Stimulated activated CD8-positive, alpha-beta memory T cell treated with anti-CD3 and anti-CD28 coated beads, Interleukin-4, amount 100 ng/mL, for 4 hours (primary cell): ENCODE measurements around the gene COA1.
"Not testable (repeated sequence)": the region's sequence is repeated elsewhere in the genome, so short reads cannot be mapped to it uniquely, and the experiment has no call there.

Experiments
- DNase-seq, 2 donors: peaks; one replicate each; pipeline ENCODE4 v3.0.0-alpha.2; 2020; ENCODE audit warnings: low read depth in 2 of 2, low spot score in 1 of 2

Gene COA1

DNA sequence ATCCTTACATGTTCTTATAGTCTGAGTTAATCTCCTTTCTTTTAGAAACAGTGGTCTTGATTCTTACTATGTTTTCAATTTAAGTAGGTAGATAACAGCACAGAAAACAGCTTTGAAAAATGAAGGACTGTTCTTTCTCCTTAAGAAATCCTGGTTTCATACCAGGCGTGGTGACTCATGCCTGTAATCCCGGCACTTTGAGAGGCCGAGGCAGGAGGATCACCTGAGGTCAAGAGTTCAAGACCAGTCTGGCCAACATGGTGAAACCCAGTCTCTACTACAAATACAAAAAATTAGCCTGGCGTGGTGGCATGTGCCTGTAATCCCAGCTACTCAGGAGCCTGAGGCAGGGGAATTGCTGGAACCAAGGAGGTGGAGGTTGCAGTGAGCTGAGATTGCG lies 132.9 kb downstream of the COA1 start:
- DNase-seq, result not testable (repeated sequence)

DNA sequence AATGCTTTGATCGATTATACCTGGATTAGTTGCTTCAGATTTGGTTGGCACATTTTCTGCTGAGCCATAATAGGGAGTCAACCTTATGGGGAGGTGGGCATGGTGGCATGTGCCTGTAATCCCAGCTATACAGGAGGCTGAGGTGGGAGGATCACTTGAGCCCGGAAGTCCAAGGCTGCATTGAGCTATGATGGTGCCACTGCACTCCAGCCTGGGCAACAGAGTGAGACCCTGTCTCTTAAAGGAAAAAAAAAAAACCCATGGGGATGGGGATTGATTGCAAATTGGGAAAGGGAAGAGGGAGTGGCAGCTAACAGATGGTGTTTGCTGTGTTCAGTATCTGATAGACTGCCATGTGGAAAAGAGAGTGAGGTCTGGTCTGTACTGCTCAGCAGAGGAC lies 135.3 kb downstream of the COA1 start:
- DNase-seq, result no peak

DNA sequence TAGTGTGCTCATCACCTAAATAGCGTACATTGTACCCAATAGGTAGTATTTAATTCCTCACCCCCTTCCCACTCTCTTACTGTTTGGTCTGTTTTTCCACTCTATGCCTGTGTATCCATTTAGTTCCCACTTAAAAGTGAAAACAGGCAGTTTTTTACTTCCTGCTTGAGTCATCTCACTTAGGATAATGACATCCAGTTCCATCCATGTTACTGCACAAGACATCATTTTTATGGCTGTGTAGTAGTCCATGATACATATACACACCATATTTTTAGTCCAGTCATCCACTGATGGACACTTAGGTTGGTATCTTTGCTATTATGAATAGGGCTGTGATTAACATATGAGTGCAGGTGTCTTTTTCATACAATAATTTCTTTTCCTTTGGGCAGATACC lies 136.3 kb downstream of the COA1 start:
- no peak for DNase-seq

DNA sequence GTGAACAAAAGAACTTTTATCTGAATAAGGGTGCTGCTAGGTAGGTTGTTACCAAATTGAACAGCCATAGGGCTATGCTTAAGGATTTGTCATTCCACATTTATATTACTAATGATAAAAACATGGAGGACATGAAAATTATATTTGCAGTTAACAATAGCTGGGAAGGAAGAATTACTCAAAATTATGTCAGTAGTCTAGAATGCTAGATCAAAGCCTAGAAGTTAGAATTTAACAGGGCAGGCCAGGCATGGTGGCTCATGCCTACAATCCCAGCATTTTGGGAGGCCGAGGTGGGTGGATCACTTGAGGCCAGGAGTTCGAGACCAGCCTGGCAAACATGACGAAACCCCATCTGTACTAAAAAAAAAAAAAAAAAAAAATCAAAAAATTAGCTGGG lies 137.0 kb downstream of the COA1 start:
- no peak for DNase-seq

DNA sequence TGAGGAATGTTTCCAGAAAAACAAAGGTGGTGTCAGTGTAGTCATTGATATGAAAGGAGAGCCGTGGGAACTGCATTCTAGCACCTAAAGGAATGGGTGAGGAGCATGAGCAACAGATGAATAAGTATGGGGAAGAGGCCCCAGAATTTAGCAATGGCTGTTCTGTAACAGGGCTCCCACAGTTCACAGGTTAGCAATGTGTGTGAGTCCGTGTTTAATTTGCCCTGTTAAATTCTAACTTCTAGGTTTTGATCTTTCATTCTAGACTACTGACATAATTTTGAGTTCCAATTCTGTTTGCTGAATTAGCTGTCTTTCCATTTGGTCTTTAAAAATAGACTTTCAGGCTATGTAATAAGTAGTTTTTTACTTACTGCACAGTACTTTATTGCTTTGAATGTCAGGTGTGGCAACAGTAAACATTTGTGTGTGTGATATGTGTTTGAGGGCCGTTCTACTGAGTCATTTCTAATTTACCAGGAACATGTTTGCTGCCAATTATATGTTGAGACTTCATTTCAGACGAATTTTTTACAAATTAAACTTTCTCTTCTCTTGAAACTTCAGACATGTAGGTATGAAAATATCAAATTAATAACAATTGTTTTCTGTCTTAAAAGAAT lies 137.7 kb downstream of the COA1 start:
- DNase-seq, result no peak

DNA sequence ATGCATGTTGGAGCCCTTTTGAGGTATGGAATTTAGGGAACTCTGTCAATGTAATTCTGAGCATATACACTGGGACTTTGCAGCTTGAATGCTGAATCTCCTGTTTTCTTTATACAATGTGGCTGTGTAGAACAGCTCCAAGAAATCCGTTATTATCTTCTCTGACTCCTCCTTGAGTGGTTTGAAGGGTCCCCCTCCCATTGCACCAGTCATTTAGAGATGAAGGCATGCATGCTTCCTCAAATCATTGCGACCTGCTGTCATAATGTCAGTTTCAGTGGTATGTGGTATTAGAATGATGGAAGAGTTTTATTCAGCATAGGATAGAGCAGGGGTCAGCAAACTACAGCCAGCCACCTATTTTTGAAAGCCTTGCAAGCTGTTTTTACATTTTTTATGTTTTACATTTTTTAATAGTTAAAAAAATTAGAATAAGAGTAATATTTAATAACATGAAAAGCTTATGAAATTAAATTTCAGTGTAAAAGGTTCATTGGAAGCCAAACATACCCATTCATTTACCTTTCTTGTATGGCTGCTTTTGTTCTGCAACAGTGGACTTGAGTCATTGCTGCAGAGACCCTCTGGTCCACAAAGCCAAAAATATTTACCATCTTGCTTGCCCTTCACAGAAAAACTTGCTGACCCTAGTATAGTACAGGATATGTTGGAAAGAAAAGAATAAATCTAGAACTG lies 138.3 kb downstream of the COA1 start:
- no peak for DNase-seq

DNA sequence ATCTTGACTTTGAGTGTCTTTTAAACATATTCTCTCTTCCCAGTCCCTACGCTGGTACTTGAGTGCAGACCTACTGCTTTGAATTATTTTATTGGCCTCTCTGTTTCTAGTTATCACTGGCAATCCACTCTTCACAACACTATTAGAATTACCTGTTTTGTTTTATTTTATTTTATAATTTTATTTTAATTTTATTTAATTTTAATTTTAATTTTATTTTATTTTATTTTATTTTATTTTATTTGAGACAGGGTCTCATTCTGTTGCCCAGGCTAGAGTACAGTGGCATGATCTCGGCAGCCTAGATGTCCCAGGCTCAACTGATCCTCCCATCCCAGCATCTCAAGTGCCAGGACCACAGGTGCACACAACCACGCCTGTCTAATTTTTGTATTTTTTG lies 139.6 kb downstream of the COA1 start:
- no peak for DNase-seq
